T-helper 2 cell treated with Interferon-gamma antibody and Interleukin-4, amounts not matched to agents 100 ng/mL and 5 ng/mL, for 36 hours (primary cell): Measurements from ENCODE around the gene SLC22A7. TPM values are rescaled to one million over a fixed set of nuclear protein-coding genes. Genes with fewer than 3 reads are reported as not detected.
"Not testable (repeated sequence)": the region's sequence is repeated elsewhere in the genome, so short reads cannot be mapped to it uniquely, and the experiment has no call there.

Experiments
- intact Hi-C: fragments of 100-400 bp; cut with micrococcal nuclease; formaldehyde crosslinking; loops from one replicate; pipeline ENCODE4 v1.15.1; 2023
- total RNA-seq: library from RNA; stranded (reverse); gene quantifications from 2 replicates; pipeline ENCODE4 v1.2.3, GENCODE V29; 2022

Gene SLC22A7
- total RNA-seq, 1 donor from 2014 or later, result not detected

GRCh38 chr6:43299338-43300293, 1.6 kb downstream of the SLC22A7 start:
- intact Hi-C loops, result no loop called here

GRCh38 chr6:43301081-43301870, 3.2 kb downstream of the SLC22A7 start:
- intact Hi-C loops, result no loop called here

- intact Hi-C loops, result no loop called here
Measured at GRCh38 chr6:43302126-43302525, 4.1 kb downstream of the SLC22A7 start.

- intact Hi-C loops, result not testable (repeated sequence)
Measured at GRCh38 chr6:43303006-43303405, 4.9 kb downstream of the SLC22A7 start.

- intact Hi-C loops, result no loop called here
Measured at GRCh38 chr6:43303751-43304331, 5.8 kb downstream of the SLC22A7 start.

- intact Hi-C loops, result no loop called here
Measured at GRCh38 chr6:43304361-43304760, 6.3 kb downstream of the SLC22A7 start.

GRCh38 chr6:43304882-43305281, 6.8 kb downstream of the SLC22A7 start:
- intact Hi-C loops, result no loop called here

- intact Hi-C loops, result no loop called here
Measured at GRCh38 chr6:43306086-43306485, 8.0 kb downstream of the SLC22A7 start.

- intact Hi-C loops, result no loop called here
Measured at GRCh38 chr6:43307451-43308100, 9.5 kb downstream of the SLC22A7 start.

GRCh38 chr6:43308101-43308989, 10.3 kb downstream of the SLC22A7 start, which contains the start of gene CRIP3:
CRIP3 (minus strand) TSS chr6:43308826; CDS start chr6:43308792, 34 bp downstream.
- intact Hi-C loops, result no loop called here

GRCh38 chr6:43308990-43309477, 11.0 kb downstream of the SLC22A7 start:
- intact Hi-C loops, result no loop called here

GRCh38 chr6:43310134-43310533, 12.1 kb downstream of the SLC22A7 start:
- intact Hi-C loops, result no loop called here

GRCh38 chr6:43310624-43311023, 12.6 kb downstream of the SLC22A7 start:
- intact Hi-C loops, result no loop called here

- intact Hi-C loops, result no loop called here
Measured at GRCh38 chr6:43311666-43312065, 13.6 kb downstream of the SLC22A7 start.

- intact Hi-C loops, result no loop called here
Measured at GRCh38 chr6:43313813-43314212, 15.8 kb downstream of the SLC22A7 start.

- intact Hi-C loops, result no loop called here
Measured at GRCh38 chr6:43318011-43318410, 20.0 kb downstream of the SLC22A7 start.

- intact Hi-C loops, result no loop called here
Measured at GRCh38 chr6:43325876-43326275, 27.8 kb downstream of the SLC22A7 start.

GRCh38 chr6:43328528-43328927, 30.5 kb downstream of the SLC22A7 start:
- intact Hi-C loops, result no loop called here

GRCh38 chr6:43331470-43331869, 33.4 kb downstream of the SLC22A7 start:
- intact Hi-C loops, result no loop called here

- intact Hi-C loops, result no loop called here
Measured at GRCh38 chr6:43331891-43332290, 33.8 kb downstream of the SLC22A7 start.
